ELR (cell line): ENCODE measurements around the gene NTN1.
A peak's percentile ranks its signal among the peaks of the same experiment; 100 is the strongest.

Experiments used
- DNase-seq: peaks from one replicate; pipeline ENCODE4 v3.0.0-alpha.2; 2015; ENCODE audit warnings: low read depth

The NTN1 gene

GRCh38 chr17:9274973-9275372 is 253.7 kb downstream of the NTN1 start:
- DNase-seq, result no peak

- no peak for DNase-seq
Measured at GRCh38 chr17:9279893-9280292, 258.6 kb downstream of the NTN1 start.

DNA sequence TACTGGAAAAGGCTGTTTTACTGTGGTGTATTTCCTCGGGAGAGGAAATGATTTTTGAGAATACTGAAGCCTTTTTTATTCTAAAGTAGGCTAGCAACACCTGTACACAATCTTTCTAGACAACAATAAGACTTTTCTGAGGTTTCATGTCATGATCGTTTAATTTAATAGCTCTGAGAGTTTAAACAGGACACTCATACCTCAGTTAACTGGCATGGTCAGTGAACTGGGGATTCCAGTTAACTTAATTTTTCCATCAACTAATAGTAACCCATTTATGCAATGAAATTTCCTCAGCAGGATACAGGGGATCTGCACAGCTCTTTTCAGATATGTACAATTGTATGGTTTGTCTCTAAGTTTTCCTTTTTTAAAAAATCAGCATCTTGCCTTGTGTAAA is 262.6 kb downstream of the NTN1 start:
- DNase-seq, result no peak

- no peak for DNase-seq
Measured at GRCh38 chr17:9284884-9285283, 263.6 kb downstream of the NTN1 start.

DNA sequence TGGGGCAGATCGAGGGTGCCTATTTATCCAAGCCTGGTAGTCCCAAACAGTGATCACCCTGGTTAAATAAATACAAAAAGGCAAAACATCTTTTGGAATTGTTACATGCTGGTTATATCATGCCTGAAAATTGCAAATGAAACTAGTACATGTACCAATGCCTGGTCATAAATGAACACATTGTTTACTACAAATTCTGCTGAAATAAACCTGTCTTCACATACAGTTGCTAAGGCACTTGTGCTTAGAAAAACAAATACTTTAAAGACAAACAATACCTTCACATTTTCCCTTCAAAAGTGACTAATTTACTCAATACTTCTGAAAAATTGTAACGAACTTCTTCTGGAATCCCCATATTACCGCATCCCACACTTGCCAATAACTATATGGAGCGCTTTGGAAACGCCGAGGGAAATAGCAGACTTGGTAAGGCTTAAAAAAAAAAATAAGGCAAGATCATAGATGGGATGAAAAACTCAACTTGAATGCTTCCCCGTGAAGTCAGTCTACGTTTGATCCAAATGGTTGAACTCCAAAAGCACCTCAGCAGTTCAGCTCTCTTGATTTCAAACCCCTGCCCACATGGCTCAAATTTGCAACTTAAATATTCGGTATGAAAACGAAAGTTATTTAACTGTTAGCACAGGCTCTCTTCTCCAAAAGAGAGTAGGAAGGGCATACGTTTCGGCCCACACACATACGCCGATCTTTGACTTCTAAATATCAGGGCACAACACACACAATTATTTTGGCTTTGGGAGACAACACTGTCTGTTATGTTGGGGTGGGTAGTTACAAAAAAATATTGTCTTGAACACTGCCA is 264.5 kb downstream of the NTN1 start:
- DNase-seq, result no peak

- no peak for DNase-seq
Measured at GRCh38 chr17:9286434-9286833, 265.1 kb downstream of the NTN1 start.

DNA sequence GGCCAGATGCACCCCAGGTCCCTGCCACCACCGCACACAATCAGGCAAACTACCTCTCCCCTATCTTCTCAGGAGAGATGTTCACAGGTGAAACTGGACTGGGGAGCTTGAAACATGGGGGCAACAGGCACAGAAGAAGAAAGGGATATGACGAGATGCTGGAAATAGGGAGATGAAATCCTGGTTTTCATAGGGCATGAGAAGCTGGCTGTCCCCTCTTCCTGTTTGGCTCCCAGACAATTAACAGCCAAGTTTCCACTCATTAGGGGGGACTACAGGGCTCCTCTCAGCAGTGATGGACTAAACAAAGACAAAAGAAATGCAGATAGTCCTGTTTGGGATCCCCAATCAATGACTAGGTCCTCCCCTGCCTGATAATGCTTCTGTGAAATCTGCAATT is 266.0 kb downstream of the NTN1 start:
- no peak for DNase-seq

- DNase-seq, result no peak
Measured at GRCh38 chr17:9290226-9290613, 268.9 kb downstream of the NTN1 start.

DNA sequence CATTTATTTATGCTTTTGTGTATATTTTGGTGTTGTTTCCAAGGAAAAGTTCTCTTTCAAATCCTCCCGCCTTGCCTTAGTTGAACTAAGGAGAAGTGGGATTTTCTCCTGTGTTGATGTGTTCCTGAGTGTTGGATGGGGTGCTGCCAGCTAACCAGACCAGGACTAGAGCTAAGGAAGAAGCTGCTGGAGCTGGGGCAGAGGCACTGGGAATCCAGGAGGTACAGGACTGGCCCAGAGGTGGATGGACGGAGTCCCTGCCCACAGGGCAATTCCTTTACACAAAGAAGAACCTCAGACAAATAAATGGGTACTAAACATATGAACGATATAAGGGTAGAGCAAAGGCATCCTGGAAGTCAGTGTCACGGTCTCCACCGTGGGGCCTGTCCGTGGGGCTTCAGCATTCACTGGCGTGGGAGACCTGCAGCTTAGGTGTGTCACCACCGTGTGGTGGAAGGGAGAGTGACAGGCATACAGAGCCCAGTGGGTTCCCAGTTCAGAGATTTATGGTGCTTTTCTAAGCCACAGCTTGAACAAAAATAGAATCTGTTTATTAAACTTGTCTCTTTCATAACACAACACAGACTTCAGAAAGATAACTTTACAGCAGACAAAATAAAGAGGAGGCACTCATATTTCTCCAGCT is 270.7 kb downstream of the NTN1 start:
- peak; percentile 33 for DNase-seq

- no peak for DNase-seq
Measured at GRCh38 chr17:9292561-9292941, 271.2 kb downstream of the NTN1 start.
